Mucosa of rectum (tissue), 2 donors: ENCODE measurements around the gene COL4A2.

Source experiments
- H3K27ac ChIP-seq, 2 donors: one replicate each; pipeline ENCODE4 v1.7.0; 2013; ENCODE audit warnings: inconsistent platforms in 2 of 2, low read depth in 2 of 2, low read length in 2 of 2
- H3K27me3 ChIP-seq, 2 donors: one replicate each; pipeline ENCODE4 v1.7.0; 2013; ENCODE audit warnings: low read length in 2 of 2; ENCODE audit not compliant: control insufficient read depth in 2 of 2, insufficient read depth in 2 of 2
- H3K36me3 ChIP-seq, 2 donors: one replicate each; pipeline ENCODE4 v1.7.0; 2013; ENCODE audit warnings: low read length in 2 of 2; ENCODE audit not compliant: control insufficient read depth in 2 of 2, insufficient read depth in 2 of 2
- H3K4me1 ChIP-seq, 2 donors: one replicate each; pipeline ENCODE4 v1.7.0; 2013; ENCODE audit warnings: low read length in 2 of 2, mild to moderate bottlenecking in 1 of 2; ENCODE audit not compliant: control insufficient read depth in 2 of 2, insufficient read depth in 2 of 2
- H3K4me3 ChIP-seq, 2 donors: one replicate each; pipeline ENCODE4 v1.7.0; 2013; ENCODE audit warnings: low read length in 2 of 2
- H3K9ac ChIP-seq, 2 donors: one replicate each; pipeline ENCODE4 v1.7.0; 2013; ENCODE audit warnings: low read length in 2 of 2, low read depth in 1 of 2, mild to moderate bottlenecking in 1 of 2
- H3K9me3 ChIP-seq, 2 donors: one replicate each; pipeline ENCODE4 v1.7.0; 2013; ENCODE audit warnings: low read length in 2 of 2; ENCODE audit not compliant: control insufficient read depth in 2 of 2
- donor health status: healthy.
- donor health status: Normal muscosa, but diverticular disease.

Gene COL4A2

GRCh38 chr13:110272227-110272626, 34.9 kb upstream of the COL4A2 start:
- H3K36me3 ChIP-seq, result no peaks in the 10 kb centered on the region
- H3K27me3 ChIP-seq, result no peaks in the 10 kb centered on the region
- no peak overlapping the region for H3K4me3 ChIP-seq
- H3K27ac ChIP-seq, result no peak overlapping the region
- no peaks in the 10 kb centered on the region for H3K4me1 ChIP-seq
- H3K9me3 ChIP-seq, result no peaks in the 10 kb centered on the region
- no peak overlapping the region for H3K9ac ChIP-seq

GRCh38 chr13:110272651-110273050, 34.4 kb upstream of the COL4A2 start:
- Histone ChIP-seq H3K9me3 (no peaks in the 10 kb centered on the region), H3K9ac (no peak overlapping the region), H3K27me3 (no peaks in the 10 kb centered on the region), H3K36me3 (no peaks in the 10 kb centered on the region), H3K27ac (no peak overlapping the region), H3K4me1 (no peaks in the 10 kb centered on the region), H3K4me3 (no peak overlapping the region)

- Histone ChIP-seq H3K9ac (no peak overlapping the region), H3K36me3 (no peaks in the 10 kb centered on the region), H3K9me3 (no peaks in the 10 kb centered on the region), H3K27me3 (no peaks in the 10 kb centered on the region), H3K4me1 (no peaks in the 10 kb centered on the region), H3K27ac (no peak overlapping the region), H3K4me3 (no peak overlapping the region)
Measured at GRCh38 chr13:110273254-110273653, 33.8 kb upstream of the COL4A2 start.

GRCh38 chr13:110274687-110275086, 32.4 kb upstream of the COL4A2 start:
- no peaks in the 10 kb centered on the region for H3K9me3 ChIP-seq
- no peaks in the 10 kb centered on the region for H3K36me3 ChIP-seq
- H3K9ac ChIP-seq, result no peak overlapping the region
- no peak overlapping the region for H3K4me3 ChIP-seq
- no peaks in the 10 kb centered on the region for H3K4me1 ChIP-seq
- no peaks in the 10 kb centered on the region for H3K27me3 ChIP-seq
- no peak overlapping the region for H3K27ac ChIP-seq

GRCh38 chr13:110275931-110276552, 31.0 kb upstream of the COL4A2 start:
- H3K9me3 ChIP-seq, result no peaks in the 10 kb centered on the region
- H3K27me3 ChIP-seq, result no peaks in the 10 kb centered on the region
- H3K36me3 ChIP-seq, result no peaks in the 10 kb centered on the region
- no peaks in the 10 kb centered on the region for H3K4me1 ChIP-seq
- H3K27ac ChIP-seq, result no peak overlapping the region
- H3K9ac ChIP-seq, result no peak overlapping the region
- no peak overlapping the region for H3K4me3 ChIP-seq

- Histone ChIP-seq H3K4me1 (no peaks in the 10 kb centered on the region), H3K9me3 (no peaks in the 10 kb centered on the region), H3K27ac (no peak overlapping the region), H3K4me3 (no peak overlapping the region), H3K36me3 (no peaks in the 10 kb centered on the region), H3K27me3 (no peaks in the 10 kb centered on the region), H3K9ac (no peak overlapping the region)
Measured at GRCh38 chr13:110276553-110276950, 30.5 kb upstream of the COL4A2 start.

GRCh38 chr13:110277357-110277975, 29.6 kb upstream of the COL4A2 start:
- H3K9ac ChIP-seq, result no peak overlapping the region
- no peaks in the 10 kb centered on the region for H3K36me3 ChIP-seq
- H3K9me3 ChIP-seq, result no peaks in the 10 kb centered on the region
- H3K27me3 ChIP-seq, result no peaks in the 10 kb centered on the region
- no peaks in the 10 kb centered on the region for H3K4me1 ChIP-seq
- no peak overlapping the region for H3K4me3 ChIP-seq
- no peak overlapping the region for H3K27ac ChIP-seq

- no peaks in the 10 kb centered on the region for H3K27me3 ChIP-seq
- no peak overlapping the region for H3K9ac ChIP-seq
- no peaks in the 10 kb centered on the region for H3K9me3 ChIP-seq
- no peak overlapping the region for H3K27ac ChIP-seq
- no peaks in the 10 kb centered on the region for H3K4me1 ChIP-seq
- H3K36me3 ChIP-seq, result no peaks in the 10 kb centered on the region
- no peak overlapping the region for H3K4me3 ChIP-seq
Measured at GRCh38 chr13:110278859-110279258, 28.2 kb upstream of the COL4A2 start.

GRCh38 chr13:110279684-110280083, 27.4 kb upstream of the COL4A2 start:
- no peak overlapping the region for H3K4me3 ChIP-seq
- no peak overlapping the region for H3K27ac ChIP-seq
- no peak overlapping the region for H3K9ac ChIP-seq
- no peaks in the 10 kb centered on the region for H3K4me1 ChIP-seq
- H3K27me3 ChIP-seq, result no peaks in the 10 kb centered on the region
- no peaks in the 10 kb centered on the region for H3K9me3 ChIP-seq
- H3K36me3 ChIP-seq, result no peaks in the 10 kb centered on the region

- Histone ChIP-seq H3K27ac (peak overlapping the region in 1 of 2 donors; percentile 13), H3K27me3 (no peaks in the 10 kb centered on the region), H3K9ac (no peak overlapping the region), H3K4me1 (no peaks in the 10 kb centered on the region), H3K4me3 (no peak overlapping the region), H3K36me3 (no peaks in the 10 kb centered on the region), H3K9me3 (no peaks in the 10 kb centered on the region)
Measured at GRCh38 chr13:110280231-110280813, 26.8 kb upstream of the COL4A2 start.
